HuH-7.5 (cell line): ENCODE results near the gene CACNA1H.

ENCODE experiments used
- DNase-seq: peaks from one replicate; pipeline ENCODE4 v3.0.0; 2011; ENCODE audit warnings: low spot score

Gene CACNA1H

DNA sequence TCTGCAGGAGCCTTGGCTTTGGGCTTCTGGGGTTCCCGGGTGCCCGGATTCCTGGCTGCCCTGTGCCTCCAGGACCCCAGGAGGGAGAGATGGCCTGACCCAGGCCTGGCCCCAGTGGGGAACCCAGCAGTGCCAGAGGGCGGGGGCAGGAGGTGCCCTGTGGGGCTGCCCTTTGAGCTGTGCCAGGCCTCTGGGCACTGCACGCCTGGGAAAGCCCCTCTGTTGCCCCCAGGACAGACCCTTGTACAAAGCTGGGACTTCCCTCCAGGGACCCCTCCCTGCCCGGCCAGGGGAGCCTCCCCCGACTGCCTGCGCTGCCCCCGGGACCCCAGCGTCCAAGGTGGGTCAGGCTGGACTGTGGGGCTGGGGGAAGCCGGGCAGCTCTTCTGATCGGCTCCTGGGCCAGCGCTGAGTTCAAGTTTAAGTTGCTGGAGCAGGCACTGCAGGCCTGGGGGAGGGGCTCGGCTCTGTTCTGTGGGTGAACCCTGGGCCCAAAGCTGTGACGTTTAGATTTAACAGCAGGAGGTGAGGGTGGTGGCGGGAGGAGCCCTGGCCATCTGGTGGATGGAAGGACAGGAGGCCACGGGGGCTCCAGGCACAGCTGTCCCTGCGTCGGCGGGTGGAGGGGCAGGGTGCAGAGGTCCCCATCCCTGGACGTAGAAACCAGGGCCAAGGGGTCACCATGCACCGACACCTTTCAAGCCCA, 29.2 kb upstream of the CACNA1H start:
- DNase-seq: no peak

DNA sequence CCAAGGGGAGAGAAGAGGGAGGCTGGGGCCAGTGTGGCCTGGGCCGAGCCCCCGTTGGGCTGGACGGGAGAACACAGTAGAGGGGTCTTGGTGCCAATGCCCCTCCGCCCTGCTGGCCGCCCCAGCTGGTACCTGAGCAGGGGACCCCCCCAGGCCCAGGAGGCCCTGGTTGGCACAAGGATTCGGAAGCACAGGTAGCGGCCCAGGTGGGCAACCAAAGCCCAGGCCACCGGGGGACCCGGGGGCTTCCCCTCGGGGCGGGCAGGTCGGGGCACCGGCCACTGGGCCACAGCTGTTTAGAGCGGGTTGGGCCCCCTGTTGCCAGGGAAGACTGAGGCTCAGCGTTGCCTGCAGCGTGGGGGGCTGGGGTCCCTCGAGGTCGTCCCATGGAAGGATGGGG, 28.6 kb upstream of the CACNA1H start:
- DNase-seq: no peak

DNA sequence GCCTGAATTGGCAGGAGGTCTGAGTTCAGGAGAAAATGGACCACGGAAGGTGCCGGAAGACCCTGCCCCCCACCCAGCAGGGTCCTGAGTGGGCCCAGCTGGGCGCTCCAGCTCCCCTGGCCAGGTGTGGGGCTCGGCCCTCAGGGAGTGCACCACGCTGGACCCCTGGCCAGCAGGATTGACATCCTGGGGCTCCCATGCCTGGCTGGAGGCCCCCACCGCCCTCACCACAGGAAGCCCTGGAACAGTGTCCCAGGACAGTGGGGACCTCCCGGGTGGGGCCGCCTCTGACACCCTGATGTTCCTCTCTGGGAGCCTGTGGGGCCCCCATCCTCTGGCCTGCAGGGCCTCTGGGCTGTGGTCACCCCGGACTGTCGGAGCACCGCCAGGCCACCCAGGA, 28.1 kb upstream of the CACNA1H start:
- no peak for DNase-seq

DNA sequence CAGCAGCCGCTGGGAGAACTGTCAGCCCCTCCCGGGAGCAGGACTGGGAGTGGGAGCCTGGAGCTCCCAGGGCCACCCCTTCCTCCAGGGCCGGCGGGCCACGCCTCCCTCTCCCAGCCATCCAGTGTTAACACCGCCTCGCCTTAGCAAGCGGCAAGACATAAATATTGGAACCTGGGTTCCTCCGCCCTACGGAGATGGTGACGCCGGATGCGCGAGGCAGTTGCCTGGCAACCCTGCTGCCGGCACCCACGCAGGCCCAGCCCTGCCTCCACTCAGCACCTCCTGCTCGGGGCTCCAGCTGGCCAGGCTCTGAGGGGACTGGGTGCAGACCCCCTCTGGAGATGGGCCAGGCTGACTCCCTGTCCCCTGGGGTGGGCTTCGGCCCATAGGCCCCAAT, 27.4 kb upstream of the CACNA1H start:
- no peak for DNase-seq

DNA sequence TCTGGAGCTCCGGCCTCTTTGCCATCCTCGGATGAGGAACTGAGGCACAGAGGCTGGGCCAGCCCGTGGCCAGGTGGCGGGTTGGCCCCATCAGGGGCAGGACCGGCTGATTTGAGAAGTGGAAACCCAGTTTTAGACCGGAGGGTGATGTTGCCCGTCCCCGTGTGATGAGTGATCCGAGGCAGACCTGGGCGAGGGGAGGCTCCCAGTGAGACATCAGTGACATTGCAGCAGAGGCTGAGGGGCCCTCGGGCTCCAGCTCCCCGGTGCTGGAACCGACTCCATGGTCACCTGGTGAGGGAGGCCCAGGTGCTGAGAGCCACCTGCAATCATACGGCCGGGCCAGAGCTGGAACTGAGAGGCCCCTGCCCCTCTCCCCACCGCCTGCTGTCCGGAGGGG, 26.9 kb upstream of the CACNA1H start:
- no peak for DNase-seq

DNA sequence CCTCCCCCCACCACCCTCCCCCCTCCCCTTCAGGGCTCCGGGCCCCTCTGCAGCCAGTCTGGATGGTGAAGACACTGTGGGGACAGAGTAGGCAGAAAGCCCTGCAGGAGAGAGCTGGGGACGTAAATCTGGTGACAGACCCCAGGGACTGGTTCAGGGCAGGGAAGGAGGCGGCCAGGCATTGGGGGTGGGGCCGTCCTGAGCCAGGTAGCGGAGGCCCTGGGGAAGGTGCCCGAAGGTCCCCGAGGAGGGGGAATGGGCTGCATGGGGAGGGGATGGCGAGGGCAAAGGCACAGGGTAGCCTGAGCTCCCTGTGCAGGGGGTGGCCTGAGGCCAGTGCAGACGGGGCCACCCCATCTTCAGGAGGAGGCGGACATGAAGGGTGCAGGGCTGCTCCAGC, 26.3 kb upstream of the CACNA1H start:
- no peak for DNase-seq

DNA sequence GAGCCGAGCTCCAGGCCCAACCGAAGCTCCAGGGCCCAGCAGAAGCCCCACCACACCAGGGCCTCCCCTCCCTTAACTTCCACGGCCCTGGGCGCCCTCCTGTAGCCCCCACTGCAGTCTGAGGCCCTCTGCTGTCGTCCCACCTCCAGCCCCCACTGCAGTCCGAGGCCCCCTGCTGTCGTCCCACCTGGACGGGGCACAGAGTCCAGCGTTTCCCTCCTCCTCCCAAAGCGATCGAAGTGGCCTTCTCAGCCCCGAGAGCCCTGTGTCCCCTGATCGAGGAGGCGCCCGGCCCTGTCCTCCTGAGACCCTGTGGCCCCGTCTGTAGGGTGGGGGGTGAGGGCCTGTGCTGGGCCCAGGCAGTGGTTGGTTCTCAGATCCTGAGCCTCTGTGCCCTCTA, 25.8 kb upstream of the CACNA1H start:
- no peak for DNase-seq

DNA sequence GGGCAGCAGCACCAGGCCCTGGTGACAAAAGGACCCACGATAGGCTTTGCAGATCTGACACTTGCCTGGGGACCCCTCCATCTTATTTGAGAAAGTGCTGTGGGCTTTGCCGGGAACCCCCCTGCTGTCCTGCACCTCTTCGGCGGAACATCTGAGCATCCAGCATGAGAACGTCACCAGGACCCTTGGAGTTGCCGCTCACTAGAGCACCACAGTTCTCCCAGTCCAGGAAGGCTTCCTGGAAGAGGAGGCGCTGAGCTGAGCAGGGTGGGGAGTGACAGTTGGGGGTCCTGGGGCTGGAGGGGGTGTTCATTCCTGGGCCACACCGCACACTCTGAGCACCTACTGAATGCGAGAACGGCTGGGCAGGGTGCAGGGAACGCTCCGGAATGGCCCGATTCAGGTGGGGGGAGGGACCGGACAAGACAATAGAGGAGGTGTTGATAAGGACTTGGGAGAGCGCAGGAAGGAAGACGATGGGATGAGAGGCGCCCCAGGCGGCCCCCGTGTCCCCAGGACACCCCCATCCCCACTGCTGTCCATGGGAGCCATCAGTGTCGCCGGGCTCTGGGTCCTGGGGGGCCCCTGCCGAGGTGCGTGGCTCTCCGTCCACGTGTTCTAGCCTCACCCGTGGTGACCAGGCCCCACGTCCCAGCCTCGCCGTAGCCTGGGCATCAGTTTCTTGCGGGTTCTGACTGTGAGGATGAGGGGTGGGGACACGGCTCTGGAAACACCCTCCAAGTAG, 24.8 kb upstream of the CACNA1H start:
- DNase-seq: no peak

DNA sequence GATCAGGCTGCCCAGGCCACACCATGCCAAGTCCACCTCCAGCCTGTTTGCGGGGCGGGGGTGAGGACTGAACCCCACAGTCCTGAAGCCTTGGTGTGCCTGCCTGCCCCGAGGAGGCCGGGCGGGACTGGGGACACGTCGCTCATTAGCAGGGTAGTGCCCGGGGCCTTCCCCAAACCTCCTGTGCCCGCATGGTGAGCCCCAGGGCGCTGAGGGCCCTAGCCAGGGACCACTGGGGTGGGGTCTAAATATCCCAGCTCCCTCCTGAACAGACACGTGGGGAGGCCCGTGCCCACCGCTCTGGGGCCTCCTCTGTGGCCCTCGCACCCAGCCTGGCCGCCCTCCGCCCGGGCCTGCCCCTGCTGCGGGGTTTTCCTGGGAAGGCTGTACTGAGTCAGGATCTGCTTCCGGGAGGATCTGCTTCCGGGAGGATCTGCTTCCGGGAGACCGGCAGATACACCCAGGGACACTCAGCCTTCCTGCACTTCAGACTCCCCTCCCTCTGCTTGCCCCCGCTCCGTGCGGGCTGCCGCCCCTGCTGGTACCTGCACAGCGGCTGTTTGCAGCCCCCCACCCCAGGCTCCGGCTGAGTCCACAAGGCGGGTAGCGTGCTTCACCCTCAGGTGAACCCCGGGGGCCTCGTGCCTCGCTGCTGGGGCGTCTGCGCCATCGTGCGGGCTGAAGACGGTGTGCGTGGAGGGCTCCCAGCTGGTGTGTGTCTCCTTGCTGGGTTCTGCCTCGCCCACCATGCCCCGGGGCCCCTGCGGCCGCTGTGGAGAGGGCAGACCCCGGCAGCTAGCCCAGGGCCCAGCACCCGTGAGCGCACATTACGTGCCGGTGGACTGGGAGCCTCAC, 23.6 kb upstream of the CACNA1H start:
- DNase-seq: no peak

DNA sequence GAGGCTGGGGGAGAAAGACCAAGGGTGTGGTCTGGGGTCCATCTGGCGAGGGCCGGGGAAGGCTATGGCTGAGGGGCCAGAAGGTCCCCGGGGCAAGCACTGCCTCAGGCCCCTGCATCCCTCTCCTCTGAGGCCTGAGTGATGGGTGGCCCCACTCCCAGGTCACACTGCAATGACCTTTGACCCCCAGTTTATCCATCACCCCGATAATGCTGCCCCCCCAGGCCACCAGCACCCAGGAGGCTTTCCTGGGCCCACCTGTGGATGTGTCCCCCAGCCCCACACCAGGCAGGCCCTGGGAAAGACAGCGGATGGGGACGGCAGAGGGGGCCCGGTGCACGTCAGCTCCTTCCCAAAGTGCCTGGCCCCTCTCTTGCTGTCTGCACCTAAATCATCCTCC, 22.5 kb upstream of the CACNA1H start:
- DNase-seq: no peak

DNA sequence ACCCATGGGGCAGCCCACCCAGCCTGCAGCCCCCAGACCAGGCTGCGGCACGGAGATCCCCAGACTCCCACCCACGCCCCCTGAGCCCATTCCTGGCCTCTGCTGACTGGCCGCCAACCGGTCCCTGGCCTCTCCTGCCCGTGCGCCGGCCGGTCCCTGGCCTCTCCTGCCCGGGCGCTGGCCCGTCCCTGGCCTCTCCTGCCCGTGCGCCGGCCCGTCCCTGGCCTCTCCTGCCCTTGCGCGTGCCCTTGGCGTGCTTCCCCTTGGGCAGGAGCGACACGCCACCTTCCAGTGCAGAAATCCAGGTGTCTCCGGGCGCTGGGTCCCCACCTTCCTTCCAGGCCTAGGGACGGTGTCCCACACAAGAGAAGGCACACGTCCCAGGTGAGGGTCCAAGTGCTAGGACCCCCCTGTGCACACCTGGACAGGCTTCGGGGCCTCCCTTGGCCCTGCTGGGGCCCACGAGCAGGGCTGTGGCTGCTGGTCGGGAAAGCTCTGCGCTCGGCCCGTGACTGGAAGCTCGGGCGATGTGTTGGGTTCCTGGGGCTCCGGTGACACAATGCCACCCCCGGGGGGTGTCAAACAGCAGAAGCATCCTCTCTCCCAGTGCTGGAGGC, 21.4 kb upstream of the CACNA1H start:
- no peak for DNase-seq

DNA sequence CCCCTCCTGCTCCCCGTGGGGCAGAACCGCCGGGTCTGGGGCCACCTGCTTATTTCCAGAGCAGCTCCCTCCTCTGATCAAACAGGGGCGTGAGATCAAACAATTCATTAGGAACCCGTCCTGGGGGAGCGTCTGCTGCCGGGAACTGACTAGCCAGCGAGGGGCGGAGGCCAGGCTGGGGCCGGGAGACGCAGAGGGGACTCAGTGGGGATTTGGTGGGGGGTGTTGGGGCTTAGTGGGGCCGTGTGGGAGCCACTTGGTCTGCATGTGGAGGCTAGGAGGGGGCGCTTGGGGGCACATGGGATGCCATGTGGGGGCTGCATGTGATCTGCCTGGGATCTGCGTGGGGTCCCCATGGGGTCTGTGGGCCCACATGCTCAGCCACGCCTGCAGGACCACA, 20.5 kb upstream of the CACNA1H start:
- no peak for DNase-seq

DNA sequence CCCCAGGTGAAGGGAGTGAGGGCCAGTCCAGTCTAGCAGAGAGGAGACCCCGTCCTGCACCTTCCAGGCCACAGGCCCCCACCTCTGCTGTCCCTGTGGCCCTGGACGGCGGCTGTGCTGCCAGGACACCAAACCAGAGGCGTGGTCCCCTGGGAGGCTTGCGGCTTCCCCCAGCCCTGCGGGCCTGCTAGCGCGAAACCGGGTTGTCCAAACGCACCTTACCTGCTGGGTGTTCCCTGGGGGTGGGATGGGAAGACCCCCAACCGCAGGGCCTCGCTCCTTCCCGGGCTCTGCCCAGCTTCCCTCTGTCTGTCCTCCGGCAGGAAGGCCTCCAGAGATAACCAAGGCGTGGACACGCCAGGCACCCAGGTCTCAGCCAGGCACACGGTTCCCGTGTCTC, 19.6 kb upstream of the CACNA1H start:
- DNase-seq: no peak

DNA sequence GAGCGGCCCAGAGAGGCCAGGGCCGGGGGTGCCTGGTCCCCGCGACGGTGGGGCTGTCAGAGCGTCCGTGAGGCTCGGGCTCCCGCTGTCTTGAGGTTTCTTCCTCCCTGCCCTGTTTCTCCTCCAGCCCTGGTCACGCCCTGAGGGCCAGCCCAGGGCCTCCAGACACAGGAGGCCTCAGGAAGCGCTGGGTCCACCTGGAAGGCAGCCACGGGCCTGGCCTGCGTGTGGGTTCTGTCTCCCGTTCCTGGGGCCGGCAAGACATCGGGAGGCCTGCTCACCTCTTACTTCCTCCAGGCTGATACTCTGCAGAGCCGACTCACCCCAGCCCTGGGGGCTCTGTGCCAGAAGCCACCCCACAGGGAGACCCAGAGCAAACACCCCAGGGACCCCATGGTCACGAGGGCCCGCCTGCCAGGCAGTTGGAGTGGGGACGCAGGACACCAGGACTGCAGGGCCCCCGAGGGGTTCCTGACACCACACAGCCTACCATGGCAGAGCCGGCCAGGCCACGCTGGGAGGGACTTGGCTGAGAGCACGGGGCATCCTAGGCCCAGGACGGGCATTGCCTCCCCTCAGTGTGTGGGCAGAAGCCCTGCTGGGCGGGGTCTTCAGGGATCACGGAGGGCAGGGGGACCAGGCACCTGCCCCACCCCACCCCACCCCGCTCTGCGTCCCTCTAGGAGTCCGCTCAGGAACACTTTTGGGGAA, 18.9 kb upstream of the CACNA1H start:
- DNase-seq: no peak

DNA sequence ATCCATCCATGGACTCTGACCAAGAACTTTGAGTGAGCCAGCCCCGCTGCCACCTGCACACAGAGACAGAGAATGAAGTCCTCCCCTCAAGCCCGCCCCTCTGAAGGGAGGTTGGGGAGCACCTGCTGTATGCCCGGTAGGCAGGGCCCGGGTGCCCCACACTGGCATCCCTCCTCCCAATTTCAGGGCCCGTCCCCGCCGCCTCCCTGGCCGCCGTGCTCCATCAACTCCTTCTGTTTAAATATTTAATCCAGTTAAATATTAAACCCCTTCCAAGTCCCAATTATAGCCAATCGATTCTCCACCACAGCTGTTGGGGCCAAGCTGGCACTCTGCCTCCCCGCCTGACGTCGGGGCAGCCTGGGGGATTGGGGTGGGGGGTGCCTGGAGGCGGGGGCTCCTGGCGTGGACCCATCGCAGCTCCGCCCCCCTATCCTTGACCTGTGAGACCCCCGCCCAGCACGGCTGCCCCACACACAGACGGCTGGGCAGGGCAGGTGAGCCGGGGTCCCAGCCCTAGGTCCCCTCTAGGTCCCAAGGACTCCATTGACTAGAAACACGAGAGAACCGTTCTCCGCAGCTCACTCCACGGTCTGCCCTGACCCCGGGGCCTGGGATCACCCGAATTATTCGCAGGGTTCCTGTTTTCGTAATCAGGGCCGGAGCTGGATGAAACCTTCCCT, 18.0 kb upstream of the CACNA1H start:
- DNase-seq: no peak

DNA sequence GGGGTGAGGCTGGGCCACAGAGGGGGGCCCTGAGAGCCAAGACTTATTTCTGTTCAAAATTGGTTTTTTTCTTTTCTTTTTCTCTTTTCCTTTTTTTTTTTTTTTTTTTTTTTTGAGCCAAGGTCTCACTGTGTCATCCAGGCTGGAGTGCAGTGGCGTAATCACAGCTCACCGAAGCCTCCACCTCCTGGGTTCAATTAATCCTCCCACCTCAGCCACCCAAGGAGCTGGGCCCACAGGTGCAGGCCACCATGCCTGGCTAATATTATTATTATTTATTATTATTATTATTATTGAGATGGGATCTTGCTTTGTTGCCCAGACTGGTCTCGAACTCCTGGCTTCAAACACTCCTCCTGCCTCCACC, 17.5 kb upstream of the CACNA1H start:
- DNase-seq: no peak

DNA sequence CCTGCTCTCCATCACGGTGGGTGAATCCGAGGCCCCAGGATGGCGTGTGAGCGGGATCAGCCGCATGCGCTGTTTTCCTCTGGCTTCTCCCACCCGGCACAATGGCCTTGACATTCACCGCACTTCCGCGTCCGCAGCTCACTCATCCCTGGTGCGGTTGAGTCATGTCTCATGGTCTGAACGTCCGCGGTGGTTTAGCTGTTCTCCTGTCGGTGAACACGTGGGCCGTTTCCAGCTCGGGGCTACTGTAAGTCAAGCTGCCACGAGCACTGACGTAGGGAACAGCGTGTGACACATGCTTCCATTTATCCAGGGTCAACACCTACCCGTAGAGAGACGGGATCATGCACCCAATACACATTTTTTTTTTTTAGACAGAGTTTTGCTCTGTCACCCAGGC, 15.3 kb upstream of the CACNA1H start:
- no peak for DNase-seq

DNA sequence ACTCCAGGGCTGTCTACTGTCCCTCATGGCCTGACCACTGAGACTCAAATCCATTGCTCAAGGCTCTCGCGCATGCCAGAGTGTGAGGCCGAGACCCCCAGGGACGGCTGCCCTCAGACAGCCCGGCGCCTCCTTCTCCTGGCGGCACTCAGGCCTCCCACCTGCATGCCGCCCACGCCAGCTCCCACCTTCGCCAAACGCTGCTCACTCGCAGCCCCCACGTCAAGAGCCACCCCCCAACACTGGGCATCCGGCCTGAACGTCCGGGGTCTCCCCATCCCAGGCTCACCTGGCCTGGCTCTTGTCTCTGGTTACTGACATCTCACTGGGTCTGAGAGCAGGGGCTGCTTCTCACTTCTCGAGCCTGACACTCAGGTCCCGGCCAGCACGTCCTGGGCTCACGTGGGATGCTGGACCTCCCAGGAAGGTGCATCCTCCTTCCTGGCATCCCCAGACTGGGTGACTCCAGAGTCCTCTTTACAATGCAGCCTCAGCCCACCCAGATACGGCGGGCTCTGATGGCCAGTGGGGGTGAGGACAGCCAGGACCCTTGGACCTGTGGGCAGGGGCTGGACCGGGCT, 12.2 kb upstream of the CACNA1H start:
- DNase-seq: no peak

DNA sequence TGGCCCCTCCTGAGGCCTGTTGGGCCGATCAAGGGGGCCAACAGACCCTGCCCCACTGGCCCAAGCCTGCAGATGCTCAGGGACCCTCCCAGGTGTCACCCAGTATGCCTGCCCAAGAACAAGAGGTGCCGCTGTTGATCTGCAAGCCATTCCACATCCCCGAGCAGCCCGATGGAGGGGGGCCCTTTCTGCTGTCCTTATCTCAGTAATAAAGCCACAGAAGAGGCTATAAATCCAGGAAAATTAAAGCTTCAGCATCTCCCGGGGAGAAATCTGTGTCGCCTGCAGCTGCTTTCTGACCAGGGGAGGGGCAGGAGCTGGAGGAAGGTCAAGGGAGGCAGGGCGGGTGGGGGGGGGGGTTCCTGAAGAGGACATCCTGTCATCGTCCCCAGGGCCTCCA, 11.7 kb upstream of the CACNA1H start:
- DNase-seq: no peak

DNA sequence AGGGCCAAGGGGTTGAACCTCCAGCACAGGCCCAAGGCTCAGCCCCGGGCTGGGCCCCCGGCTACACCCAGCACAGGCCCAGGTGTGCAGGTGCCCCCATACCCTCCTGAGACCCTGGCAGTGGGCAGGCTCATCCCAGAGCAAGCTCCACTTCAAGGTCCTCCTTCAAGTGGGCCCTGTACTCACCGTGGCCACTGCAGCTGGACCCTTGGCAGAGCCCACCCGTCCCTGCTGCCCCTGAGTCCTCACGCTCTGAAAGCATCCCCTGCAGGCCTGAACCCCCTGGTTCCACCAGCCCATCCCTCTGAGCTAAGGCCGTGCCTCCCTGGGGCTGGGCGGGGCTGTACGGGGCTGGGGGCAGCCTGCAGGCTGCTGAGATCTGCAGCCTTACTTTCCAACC, 11.2 kb upstream of the CACNA1H start:
- no peak for DNase-seq

DNA sequence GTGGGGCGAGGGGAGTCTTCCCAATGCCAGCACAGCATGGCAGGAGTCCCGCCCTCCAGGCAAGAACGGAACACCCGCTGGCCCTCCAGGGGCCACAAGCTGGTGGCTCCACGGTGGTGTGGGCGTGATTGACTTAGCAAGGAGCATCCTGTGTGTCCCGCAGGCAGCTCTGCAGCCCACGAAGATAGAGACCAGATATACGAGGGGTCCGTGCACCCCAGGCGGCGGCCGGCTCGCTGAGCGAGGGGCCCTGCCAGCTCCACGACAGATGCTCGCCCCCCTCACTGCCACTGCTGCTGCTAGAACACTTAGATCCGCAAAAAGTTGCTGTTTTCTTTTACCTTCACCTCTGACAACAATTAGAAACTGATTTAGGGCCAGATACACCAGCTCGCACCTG, 10.0 kb upstream of the CACNA1H start:
- DNase-seq: no peak
